ENCODE measurements around the gene CRYBG1.

- TF ChIP-seq CREM (CRISPR knock-in tag; IDR thresholded peaks at IDR 0.05) (no peak), RELA (CRISPR knock-in tag; IDR thresholded peaks at IDR 0.05; ENCODE audit: borderline replicate concordance) (no peak), CTCF (IDR thresholded peaks at IDR 0.05) (no peak), CDX4 (CRISPR knock-in tag; IDR thresholded peaks at IDR 0.05; ENCODE audit: borderline replicate concordance) (no peak), FOXP1 (CRISPR knock-in tag; IDR thresholded peaks at IDR 0.05; ENCODE audit: borderline replicate concordance) (no peak), ZBTB43 (CRISPR knock-in tag; IDR thresholded peaks at IDR 0.05) (no peak)
These were observed 113.9 kb downstream of the CRYBG1 start for GRCh38 chr6:106474466-106474865.

All from WTC11 (cell line).